HepG2 (cell line): Measurements from ENCODE around the gene ZNFX1. TPM values are rescaled to one million over a fixed set of nuclear protein-coding genes. Genes with fewer than 3 reads are reported as not detected.
A peak's percentile ranks its signal among the peaks of the same experiment; 100 is the strongest.

ENCODE experiments used
- ATAC-seq: fragments of 200-7000 bp; cut with Tn5 transposase; 3 replicates; pipeline ENCODE4 v1.9.1; 2020; ENCODE audit warnings: mild to moderate bottlenecking, moderate library complexity
- BruUV-seq: library from RNA; stranded (reverse); fragments of 400-500 nt; replicated peaks from 2 replicates; lab custom pipeline; 2021; lab: Mats Ljungman, UMichigan
- CTCF ChIA-PET: fragments of 300-600 bp; formaldehyde crosslinking; extraction: SDS; loops from one replicate; lab custom pipeline; 2021; ENCODE audit warnings: low total read pairs, inconsistent platforms, low intra/inter-chr PET ratio; lab: Yijun Ruan, JAX
- POLR2A ChIA-PET: fragments of 350-600 bp; sonication (Branson Sonifier 250); formaldehyde crosslinking; loops from one replicate; lab custom pipeline; 2020; ENCODE audit warnings: antibody characterized with exemption, inconsistent platforms; lab: Yijun Ruan, JAX
- DNase-seq: peaks from one replicate; pipeline ENCODE4 v3.0.0-alpha.2; 2015; ENCODE audit warnings: low spot score
- FAIRE-seq: peaks from 3 replicates; lab custom pipeline; 2011; peaks lifted over from hg19 to GRCh38; lab: Jason Lieb, UNC
- H2AFZ ChIP-seq: one replicate; pipeline ENCODE4 v1.6.1; 2011; ENCODE audit warnings: low read length, inconsistent platforms
- H3K27ac ChIP-seq: fragments of 300-600 bp; 3 replicates; pipeline ENCODE4 v1.8.0; 2011; ENCODE audit warnings: mixed run types, mild to moderate bottlenecking, mixed read lengths, low read length, inconsistent platforms; ENCODE audit not compliant: insufficient read depth; ENCODE audit errors: extremely low read length
- H3K27me3 ChIP-seq, 2 experiments: fragments of 200-600 bp in 1 of 2; 2 replicates in 1 of 2; 3 replicates in 1 of 2; pipeline versions ENCODE4 v1.6.0 to v1.8.0; 2011; ENCODE audit warnings: low read length in 2 of 2, mild to moderate bottlenecking in 2 of 2, moderate library complexity in 2 of 2, inconsistent platforms in 1 of 2; ENCODE audit not compliant: insufficient read depth in 2 of 2, control insufficient read depth in 1 of 2
- H3K36me3 ChIP-seq, 2 experiments: fragments of 200-600 bp in 1 of 2; replicated peaks in 1 of 2; 2 replicates in 1 of 2; 3 replicates in 1 of 2; pipeline versions ENCODE4 v1.5.1 to v1.8.0; 2011; ENCODE audit warnings: low read length in 2 of 2, inconsistent platforms in 1 of 2; ENCODE audit not compliant: insufficient read depth in 2 of 2, control insufficient read depth in 1 of 2
- H3K4me1 ChIP-seq: 2 replicates; pipeline ENCODE4 v1.5.1; 2012; ENCODE audit warnings: low read length, inconsistent platforms; ENCODE audit not compliant: insufficient read depth
- H3K4me2 ChIP-seq: 2 replicates; pipeline ENCODE4 v1.6.0; 2011; ENCODE audit warnings: low read depth, low read length, inconsistent platforms
- H3K4me3 ChIP-seq, 3 experiments: fragments of 200-600 bp in 1 of 3; sonication (generic), shearing (Covaris generic) in 1 of 3; replicated peaks in 1 of 3; 2 replicates each; pipeline ENCODE4 v1.5.1; 2011 to 2016; ENCODE audit warnings: low read length in 3 of 3, inconsistent platforms in 2 of 3, low read depth in 2 of 3, mild to moderate bottlenecking in 2 of 3, control low read depth in 1 of 3, mixed read lengths in 1 of 3; ENCODE audit not compliant: insufficient read depth in 1 of 3
- H3K79me2 ChIP-seq: one replicate; pipeline ENCODE4 v1.6.1; 2011; ENCODE audit warnings: low read length, inconsistent platforms; ENCODE audit not compliant: insufficient read depth
- H3K9ac ChIP-seq: 2 replicates; pipeline ENCODE4 v1.6.0; 2011; ENCODE audit warnings: mild to moderate bottlenecking, low read depth, low read length, inconsistent platforms; ENCODE audit not compliant: insufficient read depth
- H3K9me3 ChIP-seq: 2 replicates; pipeline ENCODE4 v1.5.1; 2012; ENCODE audit warnings: mild to moderate bottlenecking, low read length
- H4K20me1 ChIP-seq: 2 replicates; pipeline ENCODE4 v1.6.0; 2011; ENCODE audit warnings: inconsistent platforms, mild to moderate bottlenecking, low read length, moderate library complexity; ENCODE audit not compliant: insufficient read depth
- ATAD3A ChIP-seq: sonication (generic); formaldehyde crosslinking; IDR thresholded peaks from 2 replicates; pipeline ENCODE4 v1.4.0; 2020; ENCODE audit warnings: missing genetic modification reagents
- BCL6 ChIP-seq: IDR thresholded peaks from 2 replicates; pipeline ENCODE4 v1.6.1; 2016; ENCODE audit warnings: missing genetic modification reagents, missing compliant biosample characterization
- FOXK1 ChIP-seq: sonication (generic); formaldehyde crosslinking; IDR thresholded peaks from 2 replicates; pipeline ENCODE4 v1.4.0; 2020; ENCODE audit warnings: low read depth, missing genetic modification reagents, borderline replicate concordance
- GATA4 ChIP-seq: sonication (generic); IDR thresholded peaks from 2 replicates; pipeline ENCODE4 v1.6.1; 2016; ENCODE audit warnings: antibody characterized with exemption, low read depth, borderline replicate concordance
- GMEB1 ChIP-seq: sonication (generic); formaldehyde crosslinking; IDR thresholded peaks from 2 replicates; pipeline ENCODE4 v1.5.1; 2020; ENCODE audit warnings: missing genetic modification reagents, mild to moderate bottlenecking, borderline replicate concordance
- HMGA1 ChIP-seq: sonication (generic); formaldehyde crosslinking; conservative IDR thresholded peaks from 2 replicates; pipeline ENCODE4 v1.4.0; 2020; ENCODE audit warnings: missing genetic modification reagents
- HNRNPH1 ChIP-seq: fragments of 200-400 bp; formaldehyde crosslinking; optimal IDR thresholded peaks from 2 replicates; pipeline ENCODE3; 2017; ENCODE audit warnings: mild to moderate bottlenecking, low read depth, low read length
- HNRNPL ChIP-seq: fragments of 200-400 bp; formaldehyde crosslinking; IDR thresholded peaks from 2 replicates; pipeline ENCODE4 v1.6.1; 2017; ENCODE audit warnings: mild to moderate bottlenecking, low read depth, low read length
- IKZF5 ChIP-seq: IDR thresholded peaks from 2 replicates; pipeline ENCODE4 v1.6.1; 2018; ENCODE audit warnings: missing genetic modification reagents, mild to moderate bottlenecking, missing compliant biosample characterization
- JARID2 ChIP-seq: sonication (generic); formaldehyde crosslinking; IDR thresholded peaks from 2 replicates; pipeline ENCODE4 v1.8.1; 2023; ENCODE audit warnings: missing genetic modification reagents, inconsistent platforms; ENCODE audit not compliant: insufficient replicate concordance
- JUN ChIP-seq: sonication (generic); formaldehyde crosslinking; IDR thresholded peaks from 2 replicates; pipeline ENCODE4 v1.4.0; 2020; ENCODE audit warnings: mild to moderate bottlenecking, missing genetic modification reagents
- RARA ChIP-seq: IDR thresholded peaks from 2 replicates; pipeline ENCODE4 v1.6.1; 2016; ENCODE audit warnings: missing genetic modification reagents, missing compliant biosample characterization
- RXRA ChIP-seq: sonication (generic); formaldehyde crosslinking; IDR thresholded peaks from 2 replicates; pipeline ENCODE4 v1.5.1; 2020; ENCODE audit warnings: missing genetic modification reagents
- SOX13 ChIP-seq, 3 experiments: fragments of 450-650 bp in 1 of 3; sonication (generic) in 1 of 3; formaldehyde crosslinking in 1 of 3; IDR thresholded peaks in 2 of 3; conservative IDR thresholded peaks in 1 of 3; 2 replicates each; pipeline versions ENCODE4 v1.5.0 to v1.6.1; 2016 to 2020; ENCODE audit warnings: antibody characterized with exemption in 1 of 3, mild to moderate bottlenecking in 1 of 3, missing compliant biosample characterization in 1 of 3, missing genetic modification reagents in 1 of 3, moderate library complexity in 1 of 3
- ZFP62 ChIP-seq: sonication (generic); formaldehyde crosslinking; IDR thresholded peaks from 2 replicates; pipeline ENCODE4 v1.4.0; 2020; ENCODE audit warnings: missing genetic modification reagents
- ZFX ChIP-seq: sonication (generic); formaldehyde crosslinking; IDR thresholded peaks from 2 replicates; pipeline ENCODE4 v1.4.0; 2020; ENCODE audit warnings: mild to moderate bottlenecking, low read depth, missing genetic modification reagents, moderate library complexity
- ZNF235 ChIP-seq: sonication (generic); formaldehyde crosslinking; IDR thresholded peaks from 2 replicates; pipeline ENCODE4 v1.8.1; 2023; ENCODE audit warnings: mild to moderate bottlenecking, missing genetic modification reagents, borderline replicate concordance
- ZNF446 ChIP-seq: sonication (generic); formaldehyde crosslinking; IDR thresholded peaks from 2 replicates; pipeline ENCODE4 v1.5.0; 2020; ENCODE audit warnings: mild to moderate bottlenecking, missing genetic modification reagents
- ZNF710 ChIP-seq: sonication (generic); formaldehyde crosslinking; IDR thresholded peaks from 2 replicates; pipeline ENCODE4 v1.5.0; 2020; ENCODE audit warnings: mild to moderate bottlenecking, missing genetic modification reagents, borderline replicate concordance
- ZNF883 ChIP-seq: sonication (generic); formaldehyde crosslinking; IDR thresholded peaks from 2 replicates; pipeline ENCODE4 v1.5.1; 2020; ENCODE audit warnings: mild to moderate bottlenecking, missing genetic modification reagents; ENCODE audit errors: not compliant biosample characterization
- ZSCAN30 ChIP-seq: sonication (generic); formaldehyde crosslinking; IDR thresholded peaks from 2 replicates; pipeline ENCODE4 v1.5.0; 2020; ENCODE audit warnings: mild to moderate bottlenecking, missing genetic modification reagents
- in situ Hi-C: cut with HindIII; loops from 2 replicates; pipeline ENCODE4 v1.10.0; 2017; ENCODE audit warnings: low pct_unique_long_range_greater_than_20kb; ENCODE audit not compliant: extremely low pct_ligation_motif_present
- intact Hi-C: fragments of 100-400 bp; cut with micrococcal nuclease; formaldehyde crosslinking; loops from one replicate; pipeline ENCODE4 v1.10.0; 2022; ENCODE audit not compliant: unreplicated experiment
- polyA plus RNA-seq, 8 experiments: library from polyadenylated mRNA; depleted of rRNA in 3 of 8; stranded (reverse) in 7 of 8; unstranded in 1 of 8; fragments of >200 nt; fragmentation: Illumina TruSeq in 4 of 8; extraction: Trizol in 4 of 8; gene quantifications; 2 replicates each; pipeline versions ENCODE4 v1.2.1 to v1.2.3, GENCODE V29; 2011 to 2016; ENCODE audit warnings: low read depth in 4 of 8, missing spikeins in 1 of 8, mixed read lengths in 1 of 8; ENCODE audit not compliant: insufficient read depth in 1 of 8
- total RNA-seq, 5 experiments: library from RNA; depleted of rRNA; stranded (reverse); fragments of >200 nt; fragmentation: Illumina TruSeq; extraction: Trizol; gene quantifications; 2 replicates each; pipeline ENCODE4 v1.2.3, GENCODE V29; 2016; ENCODE audit warnings: low read depth in 1 of 5

ZNFX1 gene
- total and polyA plus RNA-seq, 2 of the 13 experiments (the other 11 are each of a cell fraction or from before 2014, with no cell fraction given), result 2.9 to 11.1 TPM

- peak; percentile 61 for DNase-seq
- Histone ChIP-seq H3K27me3 (peaks cover 2 to 37% of the 10 kb centered on the region in 2 experiments; a peak in 4 of 5 replicates), H3K9me3 (0 out of 2 replicates have a peak, but pooled peaks cover 7% of the 10 kb centered on the region), H3K4me3 (no peak overlapping the region), H3K4me1 (peaks cover 13% of the 10 kb centered on the region), H3K4me2 (no peak overlapping the region), H4K20me1 (no peaks in the 10 kb centered on the region; the same call in 1 of the 2 replicates), H3K9ac (no peak overlapping the region), H3K27ac (no peak overlapping the region), H3K79me2 (no peaks in the 10 kb centered on the region), H3K36me3 (no peaks in the 10 kb centered on the region), H2AFZ (no peak overlapping the region)
- no peak for FAIRE-seq
- ATAC-seq, result no peak; the same call in 2 of the 3 replicates
- no TSS peak for BruUV-seq
- intact Hi-C loops, result no loop called here
- CTCF ChIA-PET, result no interaction called here
- in situ Hi-C loops, result no loop called here
- POLR2A ChIA-PET, result interaction anchor here (1.3 kb wide), 1 partner anchor 23 kb away, joined by 4 read pairs; no protein-coding TSS in a partner anchor
- TF ChIP-seq HNRNPH1, result no peak
- TF ChIP-seq ZFP62 (CRISPR knock-in tag), result no peak
- TF ChIP-seq SOX13 (IDR thresholded peaks at IDR 0.05), result no peak
- TF ChIP-seq SOX13 (CRISPR knock-in tag; conservative IDR thresholded peaks at IDR 0.05 in 1 of 2, IDR thresholded peaks at IDR 0.05 in 1 of 2), result peak in 1 of 2 experiments; percentile 22; a peak in 1 of 4 replicates
- no peak for TF ChIP-seq ZSCAN30 (CRISPR knock-in tag)
- TF ChIP-seq ATAD3A (CRISPR knock-in tag), result no peak
- 0 out of 2 replicates have a peak, but pooled peaks have one; percentile 32 for TF ChIP-seq RARA (CRISPR knock-in tag)
- TF ChIP-seq HNRNPL, result no peak
- TF ChIP-seq JARID2 (CRISPR knock-in tag), result no peak
- no peak for TF ChIP-seq RXRA (CRISPR knock-in tag)
- TF ChIP-seq IKZF5, result no peak
- TF ChIP-seq ZNF883 (CRISPR knock-in tag), result no peak
- TF ChIP-seq JUN, result no peak
- peak; percentile 26; the same call in 1 of the 2 replicates for TF ChIP-seq FOXK1
- TF ChIP-seq ZFX (CRISPR knock-in tag), result no peak
- no peak for TF ChIP-seq GMEB1
- TF ChIP-seq ZNF446 (CRISPR knock-in tag), result no peak
- TF ChIP-seq BCL6 (CRISPR knock-in tag), result no peak
- no peak for TF ChIP-seq GATA4
- TF ChIP-seq ZNF710, result no peak
- no peak for TF ChIP-seq HMGA1
- TF ChIP-seq ZNF235 (CRISPR knock-in tag), result no peak
These were observed 32.8 kb upstream of the ZNFX1 start for GRCh38 chr20:49310705-49311104.
